Neural progenitor cell (in vitro differentiated cells): ENCODE results near the gene DEAF1. TPM values are rescaled to one million over a fixed set of nuclear protein-coding genes. Genes with fewer than 3 reads are reported as not detected.

Experiments used
- DNase-seq: peaks from one replicate; pipeline ENCODE4 v3.0.0-alpha.2; 2016; ENCODE audit warnings: low spot score
- H2AFZ ChIP-seq: fragments of 200-600 bp; sonication (generic); replicated peaks from 2 replicates; pipeline ENCODE4 v1.6.1; 2016; ENCODE audit warnings: antibody characterized with exemption
- H3F3A ChIP-seq: fragments of 200-600 bp; sonication (generic); 2 replicates; pipeline ENCODE4 v1.6.1; 2016; ENCODE audit warnings: antibody characterized with exemption, low read depth
- H3K27ac ChIP-seq: fragments of 200-600 bp; sonication (generic); 2 replicates; pipeline ENCODE4 v1.5.1; 2016; ENCODE audit warnings: mild to moderate bottlenecking
- H3K27me3 ChIP-seq: fragments of 200-600 bp; sonication (generic); 2 replicates; pipeline ENCODE4 v1.6.1; 2016; ENCODE audit warnings: mild to moderate bottlenecking, moderate library complexity
- H3K36me3 ChIP-seq: fragments of 200-600 bp; sonication (generic); 2 replicates; pipeline ENCODE4 v1.5.1; 2016
- H3K4me1 ChIP-seq: fragments of 200-600 bp; sonication (generic); 2 replicates; pipeline ENCODE4 v1.6.1; 2016; ENCODE audit warnings: mixed run types
- H3K4me2 ChIP-seq: fragments of 200-600 bp; sonication (generic); 2 replicates; pipeline ENCODE4 v1.6.1; 2016
- H3K4me3 ChIP-seq: fragments of 200-600 bp; sonication (generic); 2 replicates; pipeline ENCODE4 v1.5.1; 2016
- H3K79me2 ChIP-seq: fragments of 200-600 bp; sonication (generic); 2 replicates; pipeline ENCODE4 v1.6.1; 2016; ENCODE audit warnings: low read depth
- H3K9ac ChIP-seq: fragments of 200-600 bp; sonication (generic); 2 replicates; pipeline ENCODE4 v1.6.1; 2016
- H3K9me3 ChIP-seq: fragments of 200-600 bp; sonication (generic); 2 replicates; pipeline ENCODE4 v1.5.1; 2016; ENCODE audit warnings: low read depth
- H4K20me1 ChIP-seq: fragments of 200-600 bp; sonication (generic); 2 replicates; pipeline ENCODE4 v1.6.1; 2016; ENCODE audit warnings: low read depth
- H3K27ac Mint-ChIP-seq: 3 replicates; pipeline ENCODE4 v1.8.0; 2021; ENCODE audit warnings: mixed read lengths
- H3K27me3 Mint-ChIP-seq: 2 replicates; pipeline ENCODE4 v1.8.0; 2022; ENCODE audit warnings: low read depth, mild to moderate bottlenecking, inconsistent platforms, moderate library complexity, mixed read lengths; ENCODE audit not compliant: insufficient read depth
- H3K36me3 Mint-ChIP-seq: 3 replicates; pipeline ENCODE4 v1.8.0; 2021; ENCODE audit warnings: mixed read lengths
- H3K4me1 Mint-ChIP-seq: 3 replicates; pipeline ENCODE4 v1.8.0; 2021; ENCODE audit warnings: mixed read lengths
- H3K4me3 Mint-ChIP-seq: 3 replicates; pipeline ENCODE4 v1.8.0; 2021; ENCODE audit warnings: mild to moderate bottlenecking, moderate library complexity, mixed read lengths
- H3K9me3 Mint-ChIP-seq: 3 replicates; pipeline ENCODE4 v1.8.0; 2020; ENCODE audit warnings: mixed read lengths
- CTCF ChIP-seq: fragments of 200-600 bp; sonication (generic); IDR thresholded peaks from 2 replicates; pipeline ENCODE4 v1.5.1; 2017; ENCODE audit warnings: antibody characterized with exemption, mild to moderate bottlenecking
- EZH2 ChIP-seq: fragments of 200-600 bp; sonication (generic); IDR thresholded peaks from 2 replicates; pipeline ENCODE4 v1.6.1; 2017; ENCODE audit warnings: antibody characterized with exemption, mild to moderate bottlenecking, moderate library complexity
- EZH2phosphoT487 ChIP-seq: fragments of 200-600 bp; sonication (generic); IDR thresholded peaks from 2 replicates; pipeline ENCODE4 v1.6.1; 2017; ENCODE audit warnings: antibody characterized with exemption
- total RNA-seq: library from RNA; depleted of rRNA; stranded (reverse); fragments of >200 nt; gene quantifications from 2 replicates; pipeline ENCODE4 v1.2.3, GENCODE V29; 2015; ENCODE audit warnings: low replicate concordance

Gene DEAF1
- total RNA-seq, 1 donor from 2014 or later, result 38.4 TPM

- Mint-ChIP-seq H3K27ac (no peak overlapping the region), H3K27me3 (peaks cover 3% of the 10 kb centered on the region), H3K4me3 (no peak overlapping the region), H3K9me3 (no peaks in the 10 kb centered on the region), H3K36me3 (peaks cover 14% of the 10 kb centered on the region), H3K4me1 (peaks cover 2% of the 10 kb centered on the region)
- no peak overlapping the region for H3K27ac ChIP-seq
- no peaks in the 10 kb centered on the region for H3K79me2 ChIP-seq
- no peaks in the 10 kb centered on the region for H3K9me3 ChIP-seq
- H2AFZ ChIP-seq, result no peak overlapping the region
- H3K4me3 ChIP-seq, result no peak overlapping the region
- H3K27me3 ChIP-seq, result no peaks in the 10 kb centered on the region
- no peak for TF ChIP-seq EZH2phosphoT487
- TF ChIP-seq CTCF, result no peak
- TF ChIP-seq EZH2, result no peak
- no peak overlapping the region for H3K9ac ChIP-seq
- no peaks in the 10 kb centered on the region for H3K4me1 ChIP-seq
- DNase-seq, result no peak
- H4K20me1 ChIP-seq, result peaks cover 10% of the 10 kb centered on the region
- no peak overlapping the region for H3K4me2 ChIP-seq
- no peaks in the 10 kb centered on the region for H3F3A ChIP-seq
- no peaks in the 10 kb centered on the region for H3K36me3 ChIP-seq
These were observed 35.4 kb downstream of the DEAF1 start for GRCh38 chr11:659532-660085.

- H3F3A ChIP-seq, result no peaks in the 10 kb centered on the region
- Mint-ChIP-seq H3K27me3 (peaks cover 3% of the 10 kb centered on the region), H3K4me3 (no peak overlapping the region), H3K4me1 (peaks cover 2% of the 10 kb centered on the region), H3K36me3 (peaks cover 13% of the 10 kb centered on the region), H3K27ac (no peak overlapping the region), H3K9me3 (no peaks in the 10 kb centered on the region)
- H3K27me3 ChIP-seq, result no peaks in the 10 kb centered on the region
- no peak for DNase-seq
- H3K4me2 ChIP-seq, result no peak overlapping the region
- H3K27ac ChIP-seq, result no peak overlapping the region
- H3K9ac ChIP-seq, result no peak overlapping the region
- H3K4me1 ChIP-seq, result no peaks in the 10 kb centered on the region
- peaks cover 10% of the 10 kb centered on the region for H4K20me1 ChIP-seq
- TF ChIP-seq EZH2phosphoT487 (no peak), EZH2 (no peak), CTCF (no peak)
- H3K79me2 ChIP-seq, result no peaks in the 10 kb centered on the region
- H2AFZ ChIP-seq, result no peak overlapping the region
- H3K4me3 ChIP-seq, result no peak overlapping the region
- no peaks in the 10 kb centered on the region for H3K9me3 ChIP-seq
- H3K36me3 ChIP-seq, result no peaks in the 10 kb centered on the region
These were observed 37.3 kb downstream of the DEAF1 start for GRCh38 chr11:657691-658126.

DNA sequence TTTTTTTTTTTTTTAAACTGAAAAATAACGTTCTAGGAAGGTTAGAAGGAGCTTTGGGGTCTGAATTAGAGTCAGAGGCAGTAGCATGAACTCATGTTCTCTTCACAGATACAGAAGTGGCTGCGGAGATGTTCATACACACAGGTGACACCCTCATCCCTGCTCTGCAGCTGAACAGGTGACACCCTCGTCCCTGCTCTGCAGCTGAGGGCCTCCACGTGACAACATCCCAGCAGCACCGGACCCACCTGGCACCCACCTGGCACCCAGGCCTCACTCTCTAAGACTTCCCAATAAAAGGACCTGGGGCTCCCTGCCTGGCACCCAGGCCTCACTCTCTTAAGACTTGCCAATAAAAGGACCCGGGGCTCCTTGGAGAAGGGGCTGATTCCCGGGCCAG, 38.2 kb downstream of the DEAF1 start:
- no peak overlapping the region for H3K4me2 ChIP-seq
- H3K9me3 Mint-ChIP-seq, result no peaks in the 10 kb centered on the region
- peaks cover under 1% of the 10 kb centered on the region for H3K27me3 Mint-ChIP-seq
- no peak overlapping the region for H3K4me3 ChIP-seq
- H3K4me1 Mint-ChIP-seq, result peaks cover 2% of the 10 kb centered on the region
- H3F3A ChIP-seq, result no peaks in the 10 kb centered on the region
- no peak overlapping the region for H3K27ac Mint-ChIP-seq
- peaks cover 3% of the 10 kb centered on the region for H4K20me1 ChIP-seq
- H3K79me2 ChIP-seq, result no peaks in the 10 kb centered on the region
- no peak for DNase-seq
- H3K27ac ChIP-seq, result no peak overlapping the region
- no peaks in the 10 kb centered on the region for H3K27me3 ChIP-seq
- TF ChIP-seq EZH2phosphoT487 (no peak), EZH2 (no peak), CTCF (no peak)
- no peaks in the 10 kb centered on the region for H3K4me1 ChIP-seq
- no peaks in the 10 kb centered on the region for H3K9me3 ChIP-seq
- no peak overlapping the region for H3K4me3 Mint-ChIP-seq
- peaks cover 3% of the 10 kb centered on the region for H3K36me3 ChIP-seq
- no peak overlapping the region for H2AFZ ChIP-seq
- no peak overlapping the region for H3K9ac ChIP-seq
- peaks cover 15% of the 10 kb centered on the region for H3K36me3 Mint-ChIP-seq
